Left forelimb (tissue), 1 donor: ENCODE results near the gene DSCAML1.

Source experiments
- DNase-seq: peaks from one replicate; pipeline ENCODE4 v3.0.0-alpha.2; 2018; ENCODE audit warnings: low spot score

The DSCAML1 gene

DNA sequence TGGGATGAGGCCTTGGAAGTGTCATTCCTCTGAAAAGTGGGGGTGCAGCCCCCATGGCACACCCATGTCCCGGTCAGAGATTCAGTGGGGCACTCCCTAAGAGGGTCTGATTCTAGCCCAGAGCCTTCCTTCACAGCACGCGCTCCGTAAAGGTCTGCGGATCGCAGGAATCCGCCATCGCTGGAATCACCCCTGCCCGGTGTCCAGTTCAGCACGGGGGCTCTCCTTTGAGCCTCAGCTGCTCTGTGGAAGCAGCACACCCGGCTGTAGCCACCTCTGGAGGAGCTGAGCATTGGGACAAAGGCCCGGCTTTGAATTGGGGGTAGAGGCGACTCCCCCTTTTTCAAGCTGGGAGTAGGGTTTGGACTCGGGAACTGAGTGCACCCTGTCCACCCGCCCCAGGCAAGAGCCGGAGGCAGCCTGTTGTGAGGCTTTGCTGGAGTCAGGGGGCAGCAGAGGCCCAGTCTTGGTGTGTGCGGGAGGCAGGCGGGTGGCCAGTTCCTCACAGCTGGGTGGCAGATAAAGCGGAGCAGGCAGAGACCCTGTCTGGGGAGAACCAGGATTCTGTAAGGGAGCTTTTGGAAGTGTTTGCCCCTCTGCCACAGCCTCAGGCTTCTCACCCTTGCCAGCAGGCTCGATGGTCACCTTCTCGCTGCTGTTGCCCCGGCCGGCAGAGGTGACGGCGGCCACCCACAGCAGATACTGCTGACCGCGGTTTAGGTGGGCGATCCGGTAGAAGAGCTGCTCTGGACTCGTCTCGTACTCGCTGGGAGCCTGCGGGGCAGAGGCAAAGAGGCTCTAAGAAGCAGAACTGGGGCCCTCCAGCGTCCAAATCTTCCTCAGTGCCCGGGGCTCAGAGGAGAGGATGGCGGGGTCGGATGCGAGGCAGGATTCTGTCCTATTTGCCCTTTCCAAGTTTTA, 353.5 kb downstream of the DSCAML1 start:
- DNase-seq, result peak; percentile 80

DNA sequence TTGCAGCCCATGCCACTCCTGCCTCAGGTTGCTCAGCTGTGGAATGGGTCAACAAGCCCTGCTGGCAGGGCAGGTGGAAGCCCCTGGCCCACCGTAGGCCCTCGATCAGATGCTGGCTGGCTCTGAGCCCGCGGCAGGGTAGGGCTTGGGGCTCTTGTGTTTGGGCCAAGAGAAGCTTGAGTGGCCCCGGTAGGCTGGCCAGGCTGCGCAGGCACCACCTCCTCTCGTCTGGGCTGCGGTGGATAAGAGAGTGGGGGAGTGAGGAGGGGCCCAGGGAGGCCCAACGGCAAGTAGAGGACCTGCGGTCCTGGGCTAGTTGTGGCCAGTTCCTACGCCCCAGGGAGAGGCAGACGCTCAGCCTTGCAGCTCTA, 354.2 kb downstream of the DSCAML1 start:
- no peak for DNase-seq

DNA sequence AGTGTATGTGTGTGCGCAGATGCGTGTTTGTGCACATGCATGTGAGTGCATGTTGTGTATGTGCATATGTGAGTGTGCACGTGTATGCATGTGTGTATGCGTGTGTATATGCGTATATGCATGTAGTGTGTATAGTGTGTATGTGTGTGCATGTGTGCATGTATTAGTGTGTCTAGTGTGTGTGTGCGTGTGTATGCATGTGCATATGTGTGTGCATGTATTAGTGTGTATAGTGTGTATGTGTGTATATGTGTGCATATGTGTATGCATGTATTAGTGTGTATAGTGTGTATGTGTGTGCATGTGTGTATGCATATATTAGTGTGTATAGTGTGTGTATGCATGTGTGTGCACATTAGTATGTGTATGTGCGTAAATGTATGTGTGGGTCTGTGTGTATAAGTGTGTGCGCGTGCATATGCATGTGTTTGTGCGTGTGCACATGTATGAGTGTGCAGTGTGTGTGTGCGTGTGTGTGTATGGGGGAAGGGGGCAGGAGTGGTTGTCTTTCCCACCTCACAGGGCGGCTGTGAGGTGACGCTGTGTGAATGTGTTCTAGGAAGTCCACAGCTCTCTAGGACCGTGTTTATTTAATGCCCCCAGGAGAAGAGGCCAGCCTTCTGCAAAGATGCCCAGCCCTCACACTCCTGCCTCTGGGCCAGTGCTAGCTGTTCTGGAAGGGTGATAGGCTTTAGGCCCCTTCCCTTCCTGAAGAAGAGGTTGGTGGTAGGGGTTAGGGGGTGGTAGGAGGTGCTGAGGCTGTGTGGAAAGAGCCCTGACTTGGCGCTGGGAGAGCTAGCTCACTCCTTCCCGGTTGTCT, 354.8 kb downstream of the DSCAML1 start:
- no peak for DNase-seq

DNA sequence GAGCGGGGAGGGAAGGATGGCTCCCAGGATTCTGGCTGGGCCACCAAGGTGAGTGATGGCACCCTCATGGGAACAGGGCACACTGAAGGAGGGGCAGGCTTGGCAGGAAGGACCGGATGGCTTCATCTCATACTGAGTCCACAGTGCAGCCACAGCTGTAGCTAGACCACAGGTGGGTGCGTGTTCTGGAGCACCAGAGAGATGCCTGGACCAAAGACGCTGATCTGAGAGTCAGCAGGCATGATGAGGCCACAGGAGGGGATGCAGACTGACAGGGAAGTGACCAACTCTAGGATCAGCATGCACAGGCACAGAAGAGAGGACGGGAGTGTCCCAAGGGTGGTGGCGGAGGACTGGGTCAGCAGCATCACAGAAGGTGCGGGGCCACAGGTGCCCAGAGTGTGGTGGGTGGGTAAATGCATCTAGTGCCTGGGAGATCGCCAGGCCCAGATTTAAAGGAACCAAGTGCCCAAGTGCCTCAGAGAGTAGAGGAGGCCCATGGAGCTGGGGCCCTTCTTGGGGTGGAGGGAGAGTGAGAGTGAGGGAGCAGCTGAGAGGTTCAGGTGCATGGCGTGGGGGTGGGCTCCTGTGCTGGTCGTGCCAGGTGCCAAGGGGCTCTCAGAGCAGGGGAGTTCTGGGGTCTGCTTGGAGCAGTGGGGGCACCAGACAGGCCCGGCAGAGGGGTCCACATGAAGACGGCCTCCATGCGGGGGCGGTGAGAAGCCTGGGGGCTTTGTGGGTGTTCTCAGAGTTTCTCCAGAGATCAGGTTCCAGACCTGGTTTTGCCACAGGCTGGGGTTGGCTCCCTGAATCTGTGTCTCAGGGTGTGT, 355.7 kb downstream of the DSCAML1 start:
- DNase-seq, result no peak

DNA sequence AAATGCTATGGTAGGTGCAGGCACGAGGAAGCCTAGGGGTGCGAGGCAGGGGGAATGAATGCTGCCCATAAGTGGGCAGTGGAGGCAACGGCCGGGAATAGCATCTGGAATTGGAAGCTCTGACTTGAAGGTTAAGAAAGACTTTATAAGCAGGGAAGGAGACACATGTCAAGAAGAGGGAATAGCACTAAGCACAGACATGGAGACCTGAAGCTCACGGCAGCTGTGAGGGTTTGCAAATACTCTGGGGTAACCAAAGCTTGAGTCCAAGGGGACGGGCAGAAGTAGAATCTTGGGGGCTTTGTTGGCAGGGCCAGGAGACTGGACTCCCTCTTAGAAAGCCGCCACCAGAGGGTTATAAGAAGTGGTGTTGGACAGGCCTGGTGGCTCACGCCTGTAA, 356.8 kb downstream of the DSCAML1 start:
- DNase-seq, result no peak

DNA sequence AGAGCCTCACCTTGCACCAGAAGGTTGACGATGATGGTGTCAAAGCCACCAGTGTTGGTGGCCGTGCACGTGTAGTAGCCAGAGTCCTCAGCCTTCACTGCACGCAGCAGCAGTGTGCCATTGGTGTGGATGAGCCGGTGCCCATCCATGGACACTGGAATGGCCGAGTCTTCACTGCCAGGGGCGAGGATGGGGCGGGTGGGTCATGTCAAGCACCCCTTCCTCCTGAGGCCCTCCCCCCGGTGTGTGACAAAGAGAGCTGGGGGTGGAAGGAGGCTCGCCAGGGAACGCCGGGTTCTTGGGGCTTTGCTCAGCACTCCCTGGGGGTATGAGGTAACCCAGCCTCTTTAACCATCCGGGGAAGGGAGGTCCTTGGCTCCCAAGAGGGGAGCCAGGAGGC, 357.8 kb downstream of the DSCAML1 start:
- no peak for DNase-seq

DNA sequence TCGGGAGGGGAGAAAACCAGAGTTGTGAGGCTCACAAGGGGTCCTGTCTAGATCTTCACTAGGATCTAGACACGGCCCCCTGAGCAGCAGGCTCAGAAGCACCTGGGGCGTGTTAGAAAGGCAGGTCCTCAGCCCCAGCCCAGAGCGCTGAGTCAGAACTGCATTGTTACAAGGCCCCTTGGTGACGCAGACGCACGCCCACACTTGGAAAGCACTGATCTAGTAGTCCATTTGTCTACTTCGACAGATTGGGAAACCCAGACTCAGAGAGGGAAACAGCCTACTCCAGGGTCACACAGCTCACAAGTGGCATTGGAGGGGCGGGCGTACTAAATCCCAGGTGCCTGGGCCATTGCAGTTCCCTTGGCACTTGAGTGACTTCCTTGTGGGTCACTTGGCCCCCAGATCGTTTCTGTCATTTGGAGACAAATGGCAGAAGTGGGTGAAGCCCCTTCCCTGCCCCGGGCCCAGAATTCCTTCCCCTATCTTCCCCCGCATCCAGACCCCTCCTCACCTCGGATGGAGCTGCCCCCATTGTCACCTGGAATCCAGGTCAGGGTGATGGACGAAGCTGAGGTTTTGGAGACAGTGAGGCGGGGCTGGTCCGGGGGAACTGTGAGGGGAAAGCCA, 358.5 kb downstream of the DSCAML1 start:
- no peak for DNase-seq

DNA sequence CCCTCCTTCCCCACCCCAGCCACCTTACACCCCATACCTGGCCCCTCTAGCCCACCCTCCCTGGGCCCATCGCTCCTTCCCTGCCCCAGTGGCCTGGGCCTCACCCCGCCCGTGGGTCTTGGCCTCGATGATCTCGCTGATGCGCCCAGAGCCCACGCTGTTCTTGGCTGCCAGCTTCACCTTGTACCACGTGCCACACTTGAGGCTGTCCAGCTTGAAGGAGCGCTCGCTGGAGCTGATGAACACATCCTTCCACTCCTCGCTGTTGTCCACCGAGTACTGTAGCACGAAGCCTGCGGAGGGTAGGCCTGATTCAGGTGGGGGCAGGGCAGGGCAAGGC, 359.3 kb downstream of the DSCAML1 start:
- DNase-seq, result no peak

DNA sequence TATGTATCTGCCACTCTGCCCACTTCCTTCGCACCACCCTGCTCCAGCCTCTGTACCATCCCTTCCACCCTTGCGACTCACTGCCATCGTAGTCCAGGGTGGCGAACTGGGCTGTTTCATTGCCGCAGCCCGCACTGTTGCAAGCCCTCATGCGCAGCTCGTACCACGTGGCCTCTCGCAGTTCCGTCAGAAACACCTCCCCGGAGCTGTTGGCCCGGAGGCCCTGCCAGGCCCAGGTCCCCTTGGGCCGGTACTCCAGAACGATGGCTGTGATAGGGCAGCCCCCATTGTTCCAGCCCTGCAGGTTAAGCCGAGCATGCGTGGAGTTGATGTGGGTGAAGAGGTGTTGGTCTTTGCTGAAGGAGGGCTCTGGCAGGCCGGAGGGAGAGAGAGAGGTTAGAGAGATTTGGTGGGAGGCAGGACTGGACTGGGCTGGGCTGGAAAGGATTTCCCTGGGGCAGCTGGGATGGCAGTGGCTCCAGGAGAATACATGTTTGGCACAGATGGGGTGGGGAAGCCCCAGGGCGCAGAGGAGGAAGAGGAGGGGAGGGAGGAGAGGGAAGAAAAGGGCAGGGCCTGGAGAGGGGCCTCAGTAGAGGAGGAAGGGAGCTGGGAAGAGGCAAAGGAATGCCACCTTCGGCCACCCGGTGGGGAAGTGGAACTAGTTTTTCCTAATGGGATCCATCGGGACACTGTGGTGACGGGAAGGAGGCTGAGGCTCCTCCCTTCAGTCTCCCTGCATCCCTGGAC, 359.8 kb downstream of the DSCAML1 start:
- DNase-seq, result no peak

DNA sequence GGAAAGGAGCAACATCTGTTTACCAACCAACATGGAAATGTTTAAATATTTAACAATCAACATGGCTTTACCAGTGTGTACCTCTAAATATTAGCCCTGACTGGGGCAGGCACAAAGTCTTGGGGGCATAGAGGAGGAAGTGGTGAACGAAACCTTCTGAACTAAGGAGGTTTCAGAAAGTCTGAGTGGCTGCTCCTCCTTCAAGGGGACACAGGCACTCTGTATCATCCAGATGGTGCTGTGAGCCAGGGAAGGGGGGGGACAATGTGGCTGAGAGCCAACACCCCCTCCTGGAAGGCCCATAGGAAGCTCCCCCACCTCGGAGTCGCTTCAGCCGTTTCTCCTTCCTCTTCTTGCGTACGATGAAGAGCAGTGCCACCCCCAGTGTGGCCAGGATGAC, 361.7 kb downstream of the DSCAML1 start:
- DNase-seq, result no peak

DNA sequence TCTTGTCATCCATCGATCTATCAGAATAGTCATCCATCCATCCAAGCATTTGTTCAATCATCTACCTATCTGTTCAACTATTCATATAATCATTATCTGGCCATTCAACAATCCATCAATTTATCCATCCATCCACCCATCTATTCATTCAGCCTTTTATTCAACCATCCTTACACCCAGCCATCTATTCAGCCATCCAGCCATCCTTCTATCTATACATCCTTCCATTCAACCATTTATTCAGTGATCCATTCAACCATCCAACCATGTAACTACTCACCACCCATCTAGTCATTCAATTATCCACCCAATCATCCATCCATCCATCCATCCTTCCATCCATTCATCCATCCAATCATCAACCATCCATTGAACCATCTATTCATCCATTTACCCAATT, 362.5 kb downstream of the DSCAML1 start:
- DNase-seq, result no peak

DNA sequence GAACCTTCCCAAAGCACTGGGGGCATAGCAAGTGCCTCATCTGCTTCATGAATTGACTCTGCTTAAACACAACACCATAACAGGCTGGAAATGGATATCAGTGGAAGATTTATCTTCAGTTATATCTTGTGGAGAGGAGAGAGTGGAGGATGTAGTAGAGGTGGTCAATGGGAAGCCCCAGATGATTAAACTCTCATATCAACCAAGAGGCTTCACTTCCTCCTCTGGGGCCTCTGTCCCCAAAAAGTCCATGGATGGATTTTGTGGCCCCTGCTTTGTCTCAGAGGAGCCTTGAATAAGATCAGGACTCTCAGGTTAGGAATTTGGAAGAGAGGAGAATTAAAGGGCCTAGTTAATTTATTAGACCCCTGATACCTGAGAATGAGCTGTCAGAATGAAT, 363.3 kb downstream of the DSCAML1 start:
- DNase-seq, result no peak

DNA sequence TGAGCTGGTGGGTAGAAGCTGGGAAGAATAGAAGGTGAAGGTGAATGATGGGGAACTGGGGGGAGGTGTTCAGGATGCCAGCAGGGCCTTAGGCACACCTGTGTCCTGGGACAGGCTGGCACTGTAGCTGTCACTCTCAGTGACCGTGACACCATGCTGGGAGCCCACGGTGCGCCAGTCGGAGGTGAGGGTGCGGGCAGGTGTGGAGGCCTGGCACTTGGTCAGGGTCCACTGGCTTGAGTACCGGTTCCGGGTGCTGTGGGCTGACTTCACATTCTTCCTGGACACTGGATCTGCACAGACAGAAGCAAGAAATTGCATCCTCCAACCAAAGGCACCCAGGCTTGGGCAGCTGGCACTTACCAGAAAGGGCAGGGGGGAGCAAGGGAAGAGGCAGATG, 365.6 kb downstream of the DSCAML1 start:
- no peak for DNase-seq

DNA sequence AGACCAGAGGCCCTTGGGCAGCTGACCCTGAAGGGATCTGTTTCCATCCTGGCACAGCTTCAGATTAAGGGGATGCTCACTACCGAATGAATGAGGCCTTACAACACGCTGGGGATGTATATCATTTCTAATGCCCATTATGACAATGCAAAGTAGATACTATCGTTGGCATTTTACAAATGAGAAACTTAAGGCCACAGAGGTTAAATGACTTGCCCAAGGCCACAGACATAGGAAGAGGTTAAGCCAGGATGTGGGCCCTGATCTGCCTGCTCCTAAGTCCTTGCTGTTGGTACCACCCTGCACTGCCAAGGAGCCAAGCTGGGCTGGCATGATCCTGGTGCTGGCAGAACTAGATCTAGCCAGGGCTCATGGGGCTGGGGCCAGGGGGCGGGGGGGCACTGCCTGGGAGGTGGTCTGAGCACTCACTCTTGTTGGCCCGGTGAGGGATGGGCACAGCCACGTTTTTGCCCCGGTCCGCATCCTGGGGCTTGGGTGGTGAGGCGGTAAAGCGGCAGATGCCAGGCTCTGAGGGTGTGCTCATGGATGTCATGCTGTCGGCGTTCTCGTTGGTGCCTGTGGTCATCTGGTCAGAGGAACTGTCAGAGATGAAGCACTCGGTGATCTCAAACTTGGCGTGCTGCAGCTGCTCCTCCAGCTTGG, 366.6 kb downstream of the DSCAML1 start:
- DNase-seq, result no peak

DNA sequence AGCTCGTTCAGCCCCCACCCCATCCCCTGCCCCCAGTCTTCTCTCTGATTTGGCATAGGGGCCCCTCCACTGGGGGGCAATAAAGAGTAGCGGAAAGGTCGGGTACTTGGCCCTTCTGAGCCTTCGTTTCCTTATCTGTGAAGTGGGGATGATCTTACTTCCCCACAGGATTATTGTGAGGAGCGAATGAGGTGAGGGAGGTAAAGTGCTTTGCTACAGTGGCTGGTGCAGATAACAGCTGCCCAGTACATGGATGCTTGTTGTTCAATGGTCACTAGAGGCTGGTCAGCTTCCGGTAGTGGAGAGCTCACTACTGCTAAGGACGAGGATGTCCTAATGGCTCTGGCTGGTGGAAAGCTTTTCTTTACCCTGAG, 368.2 kb downstream of the DSCAML1 start:
- no peak for DNase-seq

DNA sequence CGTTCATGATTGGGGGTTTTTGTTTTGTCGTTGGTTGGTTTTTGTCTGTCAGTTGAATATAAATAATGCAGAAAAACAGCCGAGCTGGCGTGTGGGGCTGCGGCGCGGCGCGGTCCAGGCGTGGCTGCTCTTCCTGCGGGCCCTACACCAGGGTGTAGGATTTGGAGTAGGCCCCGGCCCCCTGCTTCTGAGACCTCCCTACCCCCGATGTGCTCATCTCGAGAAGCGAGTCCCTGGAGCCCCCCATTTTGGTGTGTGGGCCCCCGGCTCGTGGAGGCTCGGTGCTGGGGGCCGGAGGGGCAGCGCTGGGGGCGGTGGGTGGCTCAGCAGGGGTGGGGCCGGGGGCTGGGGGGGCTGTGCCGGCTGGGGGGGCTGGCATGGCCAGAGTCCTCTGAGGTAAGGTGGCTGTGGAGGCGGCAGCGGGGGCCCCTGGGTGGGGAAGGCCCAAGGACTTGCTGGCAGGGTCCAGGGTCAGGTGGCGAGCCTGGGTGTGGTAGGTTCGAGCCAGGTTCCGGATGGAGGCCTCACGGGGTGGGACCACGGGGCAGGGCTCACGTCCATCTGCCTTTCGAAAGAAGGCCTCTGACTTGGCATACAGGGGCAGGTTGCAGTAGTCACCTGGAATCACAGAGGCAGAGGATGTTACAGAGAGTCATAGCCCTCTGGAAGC, 368.7 kb downstream of the DSCAML1 start:
- DNase-seq, result no peak

DNA sequence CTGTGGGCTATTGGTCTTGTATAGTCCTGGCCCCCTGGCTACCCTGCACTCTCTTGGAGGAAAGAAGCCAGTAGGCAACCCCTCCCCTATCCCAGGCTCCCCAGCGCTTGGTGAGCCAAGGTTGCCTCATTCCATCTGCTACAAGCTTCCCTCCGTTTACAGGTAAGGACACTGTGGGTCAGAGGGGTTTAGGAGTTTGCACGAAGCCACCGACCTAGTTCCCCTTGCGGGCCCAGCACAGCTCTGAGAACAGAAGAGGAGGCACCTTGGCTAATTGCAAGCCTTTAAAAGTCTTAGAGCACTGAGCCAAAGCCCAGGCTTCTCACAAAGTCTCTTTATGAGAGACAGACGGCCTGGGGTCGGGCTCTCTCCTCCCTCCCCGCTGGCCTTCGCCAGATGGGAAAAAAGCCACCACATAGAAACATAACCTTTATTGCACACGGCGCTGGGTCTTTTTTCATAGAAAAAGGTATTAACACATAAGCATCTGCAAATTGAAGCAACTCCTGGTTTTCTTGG, 369.6 kb downstream of the DSCAML1 start:
- DNase-seq, result no peak

DNA sequence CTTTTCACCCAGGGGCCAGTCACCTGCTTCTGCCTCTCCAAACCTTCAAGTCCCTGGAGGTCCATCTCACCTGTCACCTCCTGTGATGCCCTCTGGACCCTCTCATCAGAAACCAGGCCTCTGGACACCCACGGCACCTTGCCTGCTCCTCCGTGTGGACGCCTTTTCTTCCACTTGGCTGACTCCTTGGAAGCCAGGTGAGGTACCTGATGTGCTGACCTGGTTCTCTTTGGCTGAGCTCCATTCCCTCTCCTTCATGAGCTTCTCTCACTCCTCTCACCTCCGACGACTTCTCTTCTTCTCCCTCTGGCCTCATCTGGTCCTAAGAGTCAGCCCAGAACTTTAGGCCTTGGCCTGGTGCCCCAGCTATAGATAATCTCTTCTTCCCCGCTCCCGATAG, 370.1 kb downstream of the DSCAML1 start:
- DNase-seq, result no peak

DNA sequence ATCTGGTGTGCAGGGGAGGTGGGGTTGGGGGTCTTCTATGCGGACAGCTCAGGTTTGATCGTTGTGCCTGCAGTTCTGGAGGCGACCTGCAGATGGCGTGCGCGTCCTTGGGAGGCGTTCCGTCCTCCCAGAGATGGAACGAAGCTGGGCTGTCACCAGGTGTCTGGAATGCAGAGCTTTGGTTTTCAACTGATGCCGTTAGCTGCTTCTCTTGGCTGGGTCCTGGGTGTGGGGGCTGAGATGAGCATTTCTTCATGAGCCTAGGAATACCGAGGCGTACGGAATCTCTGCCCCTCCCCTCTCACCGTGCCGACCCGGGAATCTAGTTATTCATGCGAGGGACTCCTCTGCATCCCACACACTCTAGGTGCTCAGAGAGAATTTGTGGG, 370.7 kb downstream of the DSCAML1 start:
- peak; percentile 80 for DNase-seq

DNA sequence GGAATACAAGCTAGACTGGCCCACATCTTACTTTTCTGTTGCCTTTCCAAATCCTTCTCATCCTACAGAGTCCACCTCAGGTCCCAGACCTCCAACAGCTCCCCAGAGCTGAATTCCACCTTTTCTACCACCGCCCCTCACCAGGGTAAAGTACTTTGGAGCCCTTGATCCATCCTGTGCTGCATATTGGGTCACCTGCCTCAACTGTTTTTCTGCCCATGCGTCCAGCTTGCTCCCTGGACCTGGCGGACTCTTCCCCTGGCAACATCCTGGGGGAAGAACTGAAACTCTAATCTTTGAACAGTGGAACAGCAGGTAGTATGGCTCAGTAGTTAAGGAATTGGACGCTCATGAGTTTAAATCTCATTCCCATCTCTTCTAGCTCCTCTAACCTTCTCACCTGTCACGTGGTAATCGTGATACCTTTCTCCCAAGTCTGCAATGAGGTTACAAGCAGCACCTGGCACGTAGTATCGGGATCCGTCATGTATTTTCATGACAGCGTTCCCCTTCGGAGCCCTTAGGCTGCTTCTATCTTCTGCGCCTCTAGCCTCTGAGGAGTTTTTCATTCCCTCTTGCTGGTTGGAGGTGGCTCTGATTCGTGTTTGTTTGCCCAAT, 371.2 kb downstream of the DSCAML1 start:
- no peak for DNase-seq
